K562 (cell line): ENCODE results near the gene NUCKS1. TPM values are rescaled to one million over a fixed set of nuclear protein-coding genes. Genes with fewer than 3 reads are reported as not detected.
A peak's percentile ranks its signal among the peaks of the same experiment; 100 is the strongest.

Experiments
- CBFA2T2 ChIP-seq: fragments of 450-650 bp; conservative IDR thresholded peaks from 2 replicates; pipeline ENCODE4 v1.6.1; 2017; ENCODE audit warnings: mild to moderate bottlenecking
- CBX5 ChIP-seq: IDR thresholded peaks from 2 replicates; pipeline ENCODE4 v1.6.1; 2014; ENCODE audit warnings: low read depth, borderline replicate concordance
- CREBBP ChIP-seq: IDR thresholded peaks from one replicate; pipeline ENCODE4 v1.6.1; 2012; ENCODE audit warnings: low read depth, mild to moderate bottlenecking, control low read depth, inconsistent platforms, low read length
- ELF1 ChIP-seq: fragments of 200-800 bp; sonication (Bioruptor generic); IDR thresholded peaks from 2 replicates; pipeline ENCODE4 v1.6.1; 2016; ENCODE audit warnings: missing genetic modification characterization, missing compliant biosample characterization
- ETV1 ChIP-seq: fragments of 450-650 bp; conservative IDR thresholded peaks from 2 replicates; pipeline ENCODE4 v1.6.1; 2016; ENCODE audit warnings: missing genetic modification characterization, control low read depth, low read depth, missing compliant biosample characterization
- GTF2F1 ChIP-seq: IDR thresholded peaks from 2 replicates; pipeline ENCODE4 v1.6.1; 2011; ENCODE audit warnings: low read depth, low read length, improper control_type of control experiment
- HIVEP1 ChIP-seq: fragments of 250-450 bp; sonication (Bioruptor Pico); IDR thresholded peaks from 2 replicates; pipeline ENCODE4 v1.4.0; 2020; ENCODE audit warnings: mild to moderate bottlenecking
- MAFG ChIP-seq: fragments of 450-650 bp; conservative IDR thresholded peaks from 2 replicates; pipeline ENCODE4 v1.6.1; 2016; ENCODE audit warnings: missing genetic modification characterization, missing compliant biosample characterization
- MCM2 ChIP-seq: fragments of 450-650 bp; IDR thresholded peaks from 2 replicates; pipeline ENCODE4 v1.6.1; 2017; ENCODE audit warnings: low read depth, mild to moderate bottlenecking
- MEIS2 ChIP-seq: fragments of 450-650 bp; IDR thresholded peaks from 2 replicates; pipeline ENCODE4 v1.6.1; 2014; ENCODE audit warnings: mild to moderate bottlenecking; ENCODE audit not compliant: partially characterized antibody
- NEUROD1 ChIP-seq: fragments of 150-350 bp; IDR thresholded peaks from 2 replicates; pipeline ENCODE4 v1.6.1; 2014; ENCODE audit warnings: borderline replicate concordance, low read length, low read depth; ENCODE audit not compliant: partially characterized antibody
- POLR2H ChIP-seq: IDR thresholded peaks from 2 replicates; pipeline ENCODE4 v1.6.1; 2016; ENCODE audit warnings: missing genetic modification characterization, low read depth, mild to moderate bottlenecking, control low read depth, missing compliant biosample characterization, moderate library complexity
- PTTG1 ChIP-seq: fragments of 450-650 bp; IDR thresholded peaks from 2 replicates; pipeline ENCODE4 v1.6.1; 2016; ENCODE audit warnings: low read depth, mild to moderate bottlenecking, missing genetic modification characterization, missing compliant biosample characterization
- RBM22 ChIP-seq: fragments of 200-400 bp; formaldehyde crosslinking; IDR thresholded peaks from 2 replicates; pipeline ENCODE4 v1.6.1; 2018; ENCODE audit warnings: low read length, low read depth; ENCODE audit not compliant: poor library complexity, severe bottlenecking
- TEAD4 ChIP-seq, 2 experiments: sonication (generic) in 1 of 2; formaldehyde crosslinking in 1 of 2; IDR thresholded peaks; 2 replicates each; pipeline versions ENCODE4 v1.6.1 to v1.8.0; 2012 to 2022; ENCODE audit warnings: borderline replicate concordance in 1 of 2, inconsistent platforms in 1 of 2, low read length in 1 of 2, mild to moderate bottlenecking in 1 of 2, missing genetic modification reagents in 1 of 2
- XRCC3 ChIP-seq: fragments of 450-650 bp; IDR thresholded peaks from 2 replicates; pipeline ENCODE4 v1.6.1; 2017; ENCODE audit warnings: mild to moderate bottlenecking, moderate library complexity
- YBX1 ChIP-seq: fragments of 450-650 bp; IDR thresholded peaks from 2 replicates; pipeline ENCODE4 v1.7.1; 2016; ENCODE audit warnings: mild to moderate bottlenecking
- ZNF175 ChIP-seq: fragments of 200-800 bp; sonication (Bioruptor generic); IDR thresholded peaks from 2 replicates; pipeline ENCODE4 v1.6.1; 2016; ENCODE audit warnings: low read depth, mild to moderate bottlenecking, missing genetic modification characterization, missing compliant biosample characterization
- ZNF316 ChIP-seq: fragments of 450-650 bp; IDR thresholded peaks from 2 replicates; pipeline ENCODE4 v1.6.1; 2016
- ZNF561 ChIP-seq: fragments of 450-650 bp; formaldehyde crosslinking; conservative IDR thresholded peaks from 2 replicates; pipeline ENCODE4 v1.4.0; 2020; ENCODE audit warnings: mild to moderate bottlenecking, moderate library complexity
- ZNF780A ChIP-seq: fragments of 250-450 bp; sonication (Bioruptor Pico); IDR thresholded peaks from 2 replicates; pipeline ENCODE4 v1.5.0; 2021; ENCODE audit warnings: mild to moderate bottlenecking
- ZSCAN29 ChIP-seq: fragments of 450-650 bp; IDR thresholded peaks from 2 replicates; pipeline ENCODE4 v1.6.1; 2017
- ZZZ3 ChIP-seq: fragments of 450-650 bp; IDR thresholded peaks from 2 replicates; pipeline ENCODE4 v1.6.1; 2016; ENCODE audit warnings: antibody characterized with exemption, mild to moderate bottlenecking, moderate library complexity
- polyA plus RNA-seq, 8 experiments: library from polyadenylated mRNA; depleted of rRNA in 4 of 8; stranded (reverse) in 5 of 8; unstranded in 3 of 8; fragments of >200 nt; fragmentation: Nextera tagmentation in 2 of 8; fragmentation: Illumina TruSeq in 1 of 8; extraction: Ambion mirVana in 2 of 8; extraction: Trizol in 1 of 8; gene quantifications; 2 replicates each; pipeline versions ENCODE4 v1.2.1 to v1.2.3, GENCODE V29; 2011 to 2014; ENCODE audit warnings: inconsistent platforms in 1 of 8, missing spikeins in 1 of 8
- total RNA-seq, 7 experiments: library from RNA; depleted of rRNA in 6 of 7; stranded (reverse); fragments of >200 nt in 6 of 7; fragmentation: Illumina TruSeq in 2 of 7; extraction: Trizol in 2 of 7; gene quantifications; 2 replicates each; pipeline versions ENCODE4 v1.2.1 to v1.2.3, GENCODE V29; 2011 to 2021; ENCODE audit warnings: low replicate concordance in 1 of 7
- TF ChIP-seq, protein P1 (sequence below): sonication (generic); formaldehyde crosslinking; IDR thresholded peaks from 2 replicates; pipeline ENCODE4 v1.8.1; 2023; ENCODE audit warnings: mild to moderate bottlenecking, missing genetic modification reagents
- TF ChIP-seq, protein P2 (sequence below): fragments of 450-650 bp; formaldehyde crosslinking; IDR thresholded peaks from 2 replicates; pipeline ENCODE4 v1.4.0; 2020; ENCODE audit warnings: mild to moderate bottlenecking, mixed read lengths

Gene NUCKS1
- total and polyA plus RNA-seq, 9 of the 15 experiments (the other 6 are each of a cell fraction or from before 2014, with no cell fraction given), result 66.7 to 244 (median 149) TPM

DNA sequence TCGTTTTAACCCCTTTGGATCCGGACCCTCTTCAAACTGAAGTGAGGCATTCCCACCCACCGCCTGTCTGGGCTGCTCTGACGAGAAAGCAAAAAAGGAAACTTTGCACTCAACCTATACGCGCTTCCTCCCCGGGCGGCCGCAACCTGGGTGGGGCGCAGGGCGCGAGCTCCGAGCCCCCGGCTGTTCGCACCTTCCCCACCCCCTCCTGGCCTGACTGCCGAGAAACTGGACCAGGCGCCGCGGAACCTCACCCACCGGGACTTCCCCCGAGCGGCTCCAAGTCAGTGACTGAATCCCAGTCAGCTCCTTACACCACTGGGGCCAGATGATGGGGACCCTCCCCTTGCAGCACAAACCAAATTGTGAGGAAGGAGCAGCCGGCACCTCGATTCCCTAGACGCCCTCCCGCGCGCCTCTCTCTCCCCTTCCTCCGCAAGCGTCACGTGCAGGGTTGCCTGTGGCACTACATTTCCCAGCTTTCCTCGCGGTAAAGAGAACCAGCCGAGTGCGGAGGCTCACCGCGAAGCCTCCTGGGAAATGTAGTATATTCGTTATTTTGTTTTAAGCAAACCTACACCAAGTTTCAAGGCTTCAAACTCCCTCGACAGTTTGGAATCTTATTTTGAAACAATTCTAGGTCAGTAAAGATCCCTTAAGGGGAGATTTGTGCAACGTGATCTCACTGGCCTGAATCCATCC, 25.2 kb upstream of the NUCKS1 start, which contains the start of gene RAB29 (continued):
- TF ChIP-seq ELF1 (no peak; the same call in 1 of the 2 replicates), CBFA2T2 (peak; percentile 66), ZNF316 (no peak), HIVEP1 (CRISPR knock-in tag) (no peak), PTTG1 (tag) (no peak), CREBBP (no peak), ZSCAN29 (no peak), MAFG (tag) (no peak), XRCC3 (no peak), ZNF561 (CRISPR knock-in tag) (no peak), ZZZ3 (no peak), CBX5 (no peak), ZNF175 (peak; percentile 31; the same call in 1 of the 2 replicates), ETV1 (tag) (no peak), POLR2H (tag) (no peak), TEAD4 (IDR thresholded peaks at IDR 0.05; ENCODE audit: low read length) (no peak), TEAD4 (CRISPR knock-in tag; IDR thresholded peaks at IDR 0.05; ENCODE audit: borderline replicate concordance) (no peak), MEIS2 (no peak), RBM22 (no peak), ZNF780A (CRISPR knock-in tag) (no peak), GTF2F1 (no peak), YBX1 (no peak), NEUROD1 (no peak), MCM2 (no peak)
- TF ChIP-seq, protein P1, sequence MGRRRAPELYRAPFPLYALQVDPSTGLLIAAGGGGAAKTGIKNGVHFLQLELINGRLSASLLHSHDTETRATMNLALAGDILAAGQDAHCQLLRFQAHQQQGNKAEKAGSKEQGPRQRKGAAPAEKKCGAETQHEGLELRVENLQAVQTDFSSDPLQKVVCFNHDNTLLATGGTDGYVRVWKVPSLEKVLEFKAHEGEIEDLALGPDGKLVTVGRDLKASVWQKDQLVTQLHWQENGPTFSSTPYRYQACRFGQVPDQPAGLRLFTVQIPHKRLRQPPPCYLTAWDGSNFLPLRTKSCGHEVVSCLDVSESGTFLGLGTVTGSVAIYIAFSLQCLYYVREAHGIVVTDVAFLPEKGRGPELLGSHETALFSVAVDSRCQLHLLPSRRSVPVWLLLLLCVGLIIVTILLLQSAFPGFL (CRISPR knock-in tag), result no peak
- TF ChIP-seq, protein P2, sequence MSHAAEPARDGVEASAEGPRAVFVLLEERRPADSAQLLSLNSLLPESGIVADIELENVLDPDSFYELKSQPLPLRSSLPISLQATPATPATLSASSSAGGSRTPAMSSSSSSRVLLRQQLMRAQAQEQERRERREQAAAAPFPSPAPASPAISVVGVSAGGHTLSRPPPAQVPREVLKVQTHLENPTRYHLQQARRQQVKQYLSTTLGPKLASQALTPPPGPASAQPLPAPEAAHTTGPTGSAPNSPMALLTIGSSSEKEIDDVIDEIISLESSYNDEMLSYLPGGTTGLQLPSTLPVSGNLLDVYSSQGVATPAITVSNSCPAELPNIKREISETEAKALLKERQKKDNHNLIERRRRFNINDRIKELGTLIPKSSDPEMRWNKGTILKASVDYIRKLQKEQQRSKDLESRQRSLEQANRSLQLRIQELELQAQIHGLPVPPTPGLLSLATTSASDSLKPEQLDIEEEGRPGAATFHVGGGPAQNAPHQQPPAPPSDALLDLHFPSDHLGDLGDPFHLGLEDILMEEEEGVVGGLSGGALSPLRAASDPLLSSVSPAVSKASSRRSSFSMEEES (CRISPR knock-in tag), result peak; percentile 84
